NT2/D1 (cell line): ENCODE data around the gene ARHGAP22.

ENCODE experiments used
- SUZ12 ChIP-seq: IDR thresholded peaks from 2 replicates; pipeline ENCODE4 v1.6.1; 2011; ENCODE audit not compliant: insufficient read length, insufficient read depth; ENCODE audit errors: extremely low read depth
- YY1 ChIP-seq: IDR thresholded peaks from 2 replicates; pipeline ENCODE4 v1.6.1; 2011; ENCODE audit not compliant: insufficient read length, insufficient read depth
- ZNF274 ChIP-seq: IDR thresholded peaks from 2 replicates; pipeline ENCODE4 v1.6.1; 2011; ENCODE audit warnings: mild to moderate bottlenecking, low read depth, low read length

- no peak for TF ChIP-seq YY1
- TF ChIP-seq ZNF274, result no peak
- no peak for TF ChIP-seq SUZ12
Observed at GRCh38 chr10:48520594-48520993, 84.3 kb downstream of the ARHGAP22 start.
